Measurements from ENCODE around the gene AKR1A1.

AKR1A1 gene

DNA sequence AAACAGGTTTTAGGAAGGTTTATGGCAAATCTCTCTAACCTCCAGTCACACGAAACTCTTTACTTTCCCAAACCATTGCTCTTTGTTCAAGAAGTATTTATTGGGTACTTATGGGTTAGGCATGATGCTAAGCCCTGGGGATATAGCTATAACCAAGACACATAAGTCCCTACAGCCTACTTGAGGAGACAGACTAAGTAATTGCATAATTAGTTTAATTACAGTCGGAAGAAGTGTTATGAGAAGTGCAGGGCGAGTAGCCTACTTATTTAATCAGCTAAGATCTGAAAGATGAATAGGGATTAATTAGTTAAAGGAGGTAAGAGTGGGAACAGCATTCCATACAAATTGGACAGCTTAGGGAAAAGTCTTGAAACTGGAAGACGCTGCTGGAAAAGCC, 20.0 kb downstream of the AKR1A1 start:
- Histone ChIP-seq H3K4me3 (replicated peaks; ENCODE audit: insufficient read depth, low read length) (no peak overlapping the region), H3K27ac (replicated peaks) (no peak overlapping the region), H3K27me3 (ENCODE audit: insufficient read depth, poor library complexity, severe bottlenecking) (no peaks in the 10 kb centered on the region)
- TF ChIP-seq SPI1 (IDR thresholded peaks at IDR 0.05; ENCODE audit: borderline replicate concordance, low read depth) (no peak), GABPA (IDR thresholded peaks at IDR 0.05; ENCODE audit: low read depth) (no peak), POLR2AphosphoS5 (IDR thresholded peaks at IDR 0.05; ENCODE audit: low read depth) (no peak)
- TF ChIP-seq, protein P1, sequence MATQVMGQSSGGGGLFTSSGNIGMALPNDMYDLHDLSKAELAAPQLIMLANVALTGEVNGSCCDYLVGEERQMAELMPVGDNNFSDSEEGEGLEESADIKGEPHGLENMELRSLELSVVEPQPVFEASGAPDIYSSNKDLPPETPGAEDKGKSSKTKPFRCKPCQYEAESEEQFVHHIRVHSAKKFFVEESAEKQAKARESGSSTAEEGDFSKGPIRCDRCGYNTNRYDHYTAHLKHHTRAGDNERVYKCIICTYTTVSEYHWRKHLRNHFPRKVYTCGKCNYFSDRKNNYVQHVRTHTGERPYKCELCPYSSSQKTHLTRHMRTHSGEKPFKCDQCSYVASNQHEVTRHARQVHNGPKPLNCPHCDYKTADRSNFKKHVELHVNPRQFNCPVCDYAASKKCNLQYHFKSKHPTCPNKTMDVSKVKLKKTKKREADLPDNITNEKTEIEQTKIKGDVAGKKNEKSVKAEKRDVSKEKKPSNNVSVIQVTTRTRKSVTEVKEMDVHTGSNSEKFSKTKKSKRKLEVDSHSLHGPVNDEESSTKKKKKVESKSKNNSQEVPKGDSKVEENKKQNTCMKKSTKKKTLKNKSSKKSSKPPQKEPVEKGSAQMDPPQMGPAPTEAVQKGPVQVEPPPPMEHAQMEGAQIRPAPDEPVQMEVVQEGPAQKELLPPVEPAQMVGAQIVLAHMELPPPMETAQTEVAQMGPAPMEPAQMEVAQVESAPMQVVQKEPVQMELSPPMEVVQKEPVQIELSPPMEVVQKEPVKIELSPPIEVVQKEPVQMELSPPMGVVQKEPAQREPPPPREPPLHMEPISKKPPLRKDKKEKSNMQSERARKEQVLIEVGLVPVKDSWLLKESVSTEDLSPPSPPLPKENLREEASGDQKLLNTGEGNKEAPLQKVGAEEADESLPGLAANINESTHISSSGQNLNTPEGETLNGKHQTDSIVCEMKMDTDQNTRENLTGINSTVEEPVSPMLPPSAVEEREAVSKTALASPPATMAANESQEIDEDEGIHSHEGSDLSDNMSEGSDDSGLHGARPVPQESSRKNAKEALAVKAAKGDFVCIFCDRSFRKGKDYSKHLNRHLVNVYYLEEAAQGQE (IDR thresholded peaks at IDR 0.05; ENCODE audit: insufficient replicate concordance, low read depth), result no peak
- TF ChIP-seq, protein P2, sequence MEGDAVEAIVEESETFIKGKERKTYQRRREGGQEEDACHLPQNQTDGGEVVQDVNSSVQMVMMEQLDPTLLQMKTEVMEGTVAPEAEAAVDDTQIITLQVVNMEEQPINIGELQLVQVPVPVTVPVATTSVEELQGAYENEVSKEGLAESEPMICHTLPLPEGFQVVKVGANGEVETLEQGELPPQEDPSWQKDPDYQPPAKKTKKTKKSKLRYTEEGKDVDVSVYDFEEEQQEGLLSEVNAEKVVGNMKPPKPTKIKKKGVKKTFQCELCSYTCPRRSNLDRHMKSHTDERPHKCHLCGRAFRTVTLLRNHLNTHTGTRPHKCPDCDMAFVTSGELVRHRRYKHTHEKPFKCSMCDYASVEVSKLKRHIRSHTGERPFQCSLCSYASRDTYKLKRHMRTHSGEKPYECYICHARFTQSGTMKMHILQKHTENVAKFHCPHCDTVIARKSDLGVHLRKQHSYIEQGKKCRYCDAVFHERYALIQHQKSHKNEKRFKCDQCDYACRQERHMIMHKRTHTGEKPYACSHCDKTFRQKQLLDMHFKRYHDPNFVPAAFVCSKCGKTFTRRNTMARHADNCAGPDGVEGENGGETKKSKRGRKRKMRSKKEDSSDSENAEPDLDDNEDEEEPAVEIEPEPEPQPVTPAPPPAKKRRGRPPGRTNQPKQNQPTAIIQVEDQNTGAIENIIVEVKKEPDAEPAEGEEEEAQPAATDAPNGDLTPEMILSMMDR (IDR thresholded peaks at IDR 0.05; ENCODE audit: insufficient read depth, low read length), result no peak
- DNase-seq (ENCODE audit: low read depth in 1 of 2, low spot score in 1 of 2), result no peak

DNA sequence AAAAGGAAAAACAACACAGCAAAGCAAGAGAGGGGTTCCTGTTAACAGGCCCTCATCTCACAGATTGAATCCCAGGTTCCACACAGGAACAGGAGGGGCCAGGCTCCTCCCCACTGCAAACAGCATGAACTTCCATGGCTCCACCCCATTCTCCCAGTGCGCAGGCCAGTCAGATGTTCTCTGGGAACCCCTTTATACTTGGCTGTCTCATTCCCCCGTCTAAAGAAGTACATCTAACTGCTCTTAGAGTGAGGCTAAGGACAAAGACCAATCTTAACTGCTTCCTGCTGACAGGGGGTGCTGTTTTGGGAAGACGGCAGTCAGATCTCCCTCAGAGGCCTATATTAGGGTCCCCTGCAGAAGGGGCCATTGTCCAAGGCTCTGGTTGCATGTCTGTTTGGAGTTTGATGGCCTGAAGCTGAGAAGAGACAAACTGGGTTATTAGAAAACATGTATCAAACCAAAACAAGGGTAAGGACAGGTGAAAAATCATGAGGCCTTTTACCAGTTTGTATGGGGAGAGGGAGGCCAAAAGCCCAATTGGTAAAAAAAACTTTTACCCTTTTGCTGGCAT, 22.7 kb downstream of the AKR1A1 start:
- DNase-seq (ENCODE audit: low read depth in 1 of 2, low spot score in 1 of 2), result no peak
- TF ChIP-seq POLR2AphosphoS5 (IDR thresholded peaks at IDR 0.05; ENCODE audit: low read depth), result no peak
- TF ChIP-seq, protein P1 (IDR thresholded peaks at IDR 0.05; ENCODE audit: insufficient replicate concordance, low read depth), result no peak
- TF ChIP-seq, protein P2 (IDR thresholded peaks at IDR 0.05; ENCODE audit: insufficient read depth, low read length), result no peak
- TF ChIP-seq SPI1 (IDR thresholded peaks at IDR 0.05; ENCODE audit: borderline replicate concordance, low read depth), result no peak
- TF ChIP-seq GABPA (IDR thresholded peaks at IDR 0.05; ENCODE audit: low read depth), result no peak
- Histone ChIP-seq H3K27ac (replicated peaks) (no peak overlapping the region), H3K4me3 (replicated peaks; ENCODE audit: insufficient read depth, low read length) (no peak overlapping the region), H3K27me3 (ENCODE audit: insufficient read depth, poor library complexity, severe bottlenecking) (no peaks in the 10 kb centered on the region)

DNA sequence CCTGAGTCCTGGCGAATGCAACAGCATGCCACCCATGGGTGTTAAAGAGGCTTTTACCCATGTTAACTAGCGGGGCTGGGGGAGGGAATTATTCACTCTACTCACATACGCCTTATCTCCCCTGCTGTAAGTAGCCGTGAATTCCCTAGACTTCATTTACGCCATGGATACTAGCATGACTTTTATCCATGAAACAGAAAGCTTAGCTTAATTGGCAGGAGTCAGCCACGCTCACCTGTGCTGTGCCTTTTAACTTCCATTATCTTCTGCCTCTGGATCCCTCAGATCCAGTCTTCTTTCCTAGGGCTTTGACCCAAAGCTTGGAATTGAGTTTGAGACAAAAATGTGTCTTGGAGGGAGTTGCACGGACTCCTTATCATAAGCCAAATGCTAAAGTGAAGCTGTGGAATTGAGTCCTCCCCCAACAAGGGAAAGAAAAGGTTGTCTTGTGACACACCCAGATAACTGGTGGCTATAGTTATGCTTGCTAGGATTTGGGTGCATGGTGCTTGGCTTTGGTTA, 23.5 kb downstream of the AKR1A1 start:
- DNase-seq (ENCODE audit: low read depth in 1 of 2, low spot score in 1 of 2), result no peak
- H3K27me3 ChIP-seq (ENCODE audit: insufficient read depth, poor library complexity, severe bottlenecking), result no peaks in the 10 kb centered on the region
- no peak overlapping the region for H3K4me3 ChIP-seq (replicated peaks; ENCODE audit: insufficient read depth, low read length)
- TF ChIP-seq GABPA (IDR thresholded peaks at IDR 0.05; ENCODE audit: low read depth) (no peak), SPI1 (IDR thresholded peaks at IDR 0.05; ENCODE audit: borderline replicate concordance, low read depth) (no peak), POLR2AphosphoS5 (IDR thresholded peaks at IDR 0.05; ENCODE audit: low read depth) (no peak)
- TF ChIP-seq, protein P1 (IDR thresholded peaks at IDR 0.05; ENCODE audit: insufficient replicate concordance, low read depth), result no peak
- TF ChIP-seq, protein P2 (IDR thresholded peaks at IDR 0.05; ENCODE audit: insufficient read depth, low read length), result no peak
- H3K27ac ChIP-seq (replicated peaks), result no peak overlapping the region
